Fibroblast of skin of right quadriceps (primary cell): Measurements from ENCODE around the gene PRKCA.

Experiments
- DNase-seq: peaks from one replicate; pipeline ENCODE4 v3.0.0-alpha.2; 2013

The PRKCA gene

DNA sequence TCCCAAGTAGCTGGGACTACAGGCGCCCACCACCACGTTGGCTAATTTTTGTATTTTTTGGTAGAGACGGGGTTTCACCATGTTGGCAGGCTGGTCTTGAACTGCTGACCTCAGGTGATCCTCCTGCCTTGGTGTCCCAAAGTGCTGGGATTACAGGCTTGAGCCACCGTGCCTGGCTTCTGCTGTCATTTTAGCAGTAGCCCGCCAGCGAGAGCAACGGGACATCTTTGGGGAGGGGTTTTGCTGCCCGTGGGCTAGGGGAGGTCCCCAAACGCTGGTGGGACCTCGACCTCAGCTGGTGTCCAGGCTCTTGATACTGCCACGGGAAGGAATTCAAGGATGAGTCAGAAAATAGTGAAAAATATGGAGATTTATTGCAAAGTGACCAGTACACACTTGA is 424.4 kb downstream of the PRKCA start:
- no peak for DNase-seq

DNA sequence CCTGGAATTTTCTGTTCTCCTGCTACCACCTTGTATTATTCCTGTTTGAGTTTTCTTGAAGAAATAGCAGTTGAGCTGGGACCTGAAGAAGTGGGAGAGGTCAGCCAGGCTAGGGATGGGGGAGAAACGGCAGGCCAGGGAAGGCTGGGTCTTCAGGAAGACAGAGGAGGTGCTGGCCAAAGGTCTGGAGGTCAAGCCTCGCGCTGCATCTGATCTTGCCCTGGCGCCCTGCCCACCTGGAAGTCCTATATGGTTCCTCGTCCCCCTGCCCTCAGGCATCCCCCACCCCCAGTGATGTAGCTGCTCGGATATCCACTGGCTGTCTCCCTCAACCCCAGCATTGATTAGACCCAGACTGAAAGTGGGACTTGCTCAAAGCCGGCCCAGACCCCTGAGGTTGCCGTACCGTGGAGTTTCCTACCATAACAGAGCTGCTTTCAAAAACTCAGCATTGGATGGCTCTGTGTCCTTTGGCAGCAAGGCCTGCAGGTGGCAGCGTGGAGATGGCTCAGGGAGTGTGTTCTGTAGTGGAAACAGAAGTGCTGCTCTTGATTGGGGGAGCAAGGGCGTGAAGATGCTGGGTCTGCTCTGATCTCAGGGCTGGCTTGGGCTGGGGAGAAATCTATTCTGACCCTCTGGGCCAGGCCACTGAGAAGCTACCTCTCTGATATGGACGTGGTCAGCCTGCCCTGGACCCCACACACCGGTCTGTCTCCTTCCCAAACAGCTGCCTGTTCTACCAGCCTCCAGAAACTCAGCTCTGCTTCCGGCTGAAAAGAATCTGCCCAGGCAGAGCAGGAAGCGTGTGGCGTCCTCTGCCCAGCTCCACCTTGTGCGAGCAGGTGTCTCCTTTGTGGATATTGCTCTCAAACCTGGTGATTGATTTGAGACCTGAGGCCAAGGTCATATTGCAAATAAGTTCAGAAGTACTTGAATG is 425.5 kb downstream of the PRKCA start:
- peak; percentile 41 for DNase-seq

DNA sequence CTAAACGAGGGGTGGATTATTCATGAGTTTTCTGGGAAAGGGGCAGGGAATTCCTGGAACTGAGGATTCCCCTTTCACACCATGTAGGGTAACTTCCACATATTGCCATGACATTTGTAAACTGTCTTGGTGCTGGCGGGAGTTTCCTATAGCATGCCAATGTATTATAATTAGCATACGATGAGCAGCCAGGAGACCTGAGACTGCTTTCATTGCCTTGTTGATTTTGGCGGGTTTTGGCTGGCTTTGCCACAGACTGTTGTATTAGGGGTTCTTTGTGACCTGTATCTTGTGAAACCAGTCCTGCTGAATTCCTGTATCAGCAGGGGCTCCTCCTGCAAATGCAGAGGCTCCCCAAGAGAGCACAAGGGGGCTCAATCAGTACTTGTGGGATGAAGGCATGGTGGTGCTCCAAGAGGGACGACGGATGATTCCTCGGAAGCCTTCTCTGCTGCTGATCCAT is 428.1 kb downstream of the PRKCA start:
- peak; percentile 19 for DNase-seq

DNA sequence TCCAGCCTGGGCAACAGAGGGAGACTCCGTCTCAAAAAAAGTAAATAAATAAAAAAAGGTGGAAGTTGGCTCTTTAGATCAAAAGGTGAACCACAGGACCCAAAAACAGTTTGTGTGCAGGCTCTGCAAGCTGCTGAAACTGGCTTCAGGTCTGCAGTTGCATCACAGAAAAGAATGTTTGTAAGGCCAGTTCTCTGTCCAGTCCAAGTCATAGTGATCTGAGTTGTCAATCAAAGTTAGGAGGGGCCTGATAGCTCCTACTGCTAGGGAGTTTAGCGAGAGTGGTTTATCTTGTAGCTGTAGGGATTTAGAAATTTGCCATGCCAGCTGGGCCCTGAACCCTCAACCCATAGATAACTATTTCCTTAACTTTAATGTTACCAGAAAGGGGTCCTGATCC is 431.3 kb downstream of the PRKCA start:
- no peak for DNase-seq

DNA sequence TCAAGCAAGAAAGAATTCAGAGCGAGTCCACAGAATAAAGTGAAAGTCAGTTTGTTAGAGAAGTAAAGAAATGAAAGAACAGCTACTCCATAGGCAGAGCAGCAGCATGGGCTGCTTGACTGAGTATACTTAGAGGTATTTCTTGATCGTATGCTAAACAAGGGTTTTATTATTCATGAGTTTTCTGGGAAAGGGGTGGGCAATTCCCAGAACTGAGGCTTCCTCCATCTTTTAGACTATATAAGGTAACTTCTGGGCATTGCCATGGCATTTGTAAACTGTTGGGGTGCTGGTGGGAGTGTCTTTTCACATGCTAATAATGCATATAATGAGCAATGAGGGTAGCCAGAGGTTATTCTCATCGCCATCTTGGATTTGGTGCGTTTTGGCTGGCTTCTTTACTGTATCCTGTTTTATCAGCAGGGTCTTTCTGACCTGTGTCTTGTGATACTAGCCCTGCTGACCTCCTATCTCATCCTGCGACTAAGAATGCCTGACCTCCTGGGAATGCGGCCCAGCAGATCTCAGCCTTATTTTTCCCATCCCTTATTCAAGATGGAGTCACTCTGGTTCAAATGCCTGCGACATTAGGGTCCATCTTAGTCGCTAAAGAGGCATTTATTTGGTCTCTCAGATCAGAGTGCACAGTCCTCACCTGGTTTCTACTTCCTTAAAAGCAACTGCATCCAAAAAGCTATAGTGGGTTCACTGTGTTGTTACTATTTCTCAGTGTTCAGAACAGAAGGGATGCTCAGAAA is 432.0 kb downstream of the PRKCA start:
- peak; percentile 20 for DNase-seq

DNA sequence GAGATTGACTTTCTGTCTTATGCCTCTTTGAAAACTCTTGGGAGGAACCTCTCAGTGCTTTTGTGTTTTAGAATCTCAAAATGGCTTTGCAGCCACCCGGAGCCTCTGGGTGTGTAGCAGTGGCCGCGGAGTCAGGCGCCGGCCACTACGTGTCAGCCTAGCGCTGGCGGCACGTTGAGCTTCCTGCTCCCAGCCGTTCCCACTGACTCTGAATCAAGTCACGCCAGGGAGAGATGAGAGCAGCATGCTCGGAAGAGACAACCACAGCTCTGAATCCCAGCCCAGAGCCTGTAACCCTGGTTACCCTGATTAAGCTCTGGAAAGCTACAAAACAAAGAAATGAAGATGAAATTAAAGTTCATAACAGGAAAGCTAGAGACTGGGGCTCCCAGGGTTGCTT is 435.1 kb downstream of the PRKCA start:
- peak; percentile 40 for DNase-seq

DNA sequence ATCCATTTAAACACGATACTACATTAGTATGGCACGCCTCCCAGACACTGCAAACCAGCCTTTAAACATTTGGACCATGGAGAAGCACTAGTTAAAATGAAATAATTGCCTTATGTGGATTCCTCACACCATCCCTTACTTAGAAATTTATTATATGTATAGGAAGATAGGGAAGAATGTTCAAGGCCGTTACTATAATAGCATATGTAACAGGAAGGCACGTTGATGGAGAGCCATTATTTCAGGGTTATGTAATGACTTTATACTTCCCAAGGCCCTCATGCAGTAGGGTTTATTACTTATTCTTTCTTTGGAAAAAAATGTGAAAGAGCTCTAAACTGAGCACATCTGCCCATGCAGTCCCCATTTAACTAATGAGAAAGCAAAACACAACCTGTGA is 435.9 kb downstream of the PRKCA start:
- no peak for DNase-seq

DNA sequence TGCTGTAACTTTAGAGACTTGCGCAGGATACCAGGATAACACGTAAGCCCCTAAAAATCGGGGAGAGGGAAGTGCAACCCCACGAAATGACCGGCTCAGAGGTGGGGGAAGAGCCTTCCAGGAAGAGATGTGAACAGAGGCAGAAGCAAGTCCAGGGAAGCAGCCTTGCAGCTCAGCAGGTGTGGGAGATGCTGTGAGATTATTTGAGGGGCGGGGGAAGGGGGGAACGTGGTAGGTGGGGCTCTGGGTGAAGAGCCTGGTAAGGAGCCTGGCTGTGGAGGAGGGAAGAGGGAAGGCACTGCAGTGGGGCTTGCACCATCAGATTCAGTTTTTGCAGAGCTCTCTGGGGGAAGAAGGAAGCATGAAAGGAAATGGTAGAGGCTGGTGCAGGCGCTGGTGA is 437.1 kb downstream of the PRKCA start:
- no peak for DNase-seq

DNA sequence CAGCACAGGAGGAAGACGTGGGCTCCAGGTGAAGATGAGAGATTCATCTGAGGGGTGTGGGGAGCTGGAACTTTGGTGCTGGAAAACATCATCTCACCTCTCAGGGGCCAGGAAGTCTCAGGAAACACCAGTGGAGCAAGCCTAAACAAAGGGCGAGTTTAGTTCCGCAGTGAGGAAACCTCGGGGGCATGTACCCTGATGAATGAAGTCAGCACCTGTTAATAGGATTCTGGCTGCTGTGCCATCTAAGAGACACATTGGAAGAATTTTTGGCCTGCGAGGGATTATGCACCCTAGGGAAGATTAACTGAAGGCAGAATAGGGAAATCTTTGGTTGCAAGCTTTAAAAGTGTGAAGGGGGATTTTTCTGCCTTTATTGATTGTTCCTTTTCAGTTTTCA is 437.8 kb downstream of the PRKCA start:
- DNase-seq, result no peak

DNA sequence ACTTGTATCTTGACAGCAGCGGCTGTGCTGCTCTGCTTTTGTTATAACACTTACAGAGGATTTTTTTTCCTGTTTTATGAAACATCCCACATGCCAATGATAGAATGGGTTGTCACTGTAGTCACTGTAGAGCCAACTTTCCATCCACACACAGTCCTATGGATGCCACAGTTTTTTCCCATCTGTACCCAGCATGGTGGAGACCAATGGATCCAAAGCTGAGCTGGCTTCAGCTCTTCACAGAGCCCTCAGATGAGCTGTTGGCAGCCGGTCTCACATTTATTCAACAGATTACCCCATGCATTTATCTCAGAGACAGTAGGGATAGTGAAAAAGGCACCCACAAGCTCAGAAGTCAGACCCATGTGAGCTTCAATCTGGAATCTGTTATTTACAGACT is 441.1 kb downstream of the PRKCA start:
- no peak for DNase-seq

DNA sequence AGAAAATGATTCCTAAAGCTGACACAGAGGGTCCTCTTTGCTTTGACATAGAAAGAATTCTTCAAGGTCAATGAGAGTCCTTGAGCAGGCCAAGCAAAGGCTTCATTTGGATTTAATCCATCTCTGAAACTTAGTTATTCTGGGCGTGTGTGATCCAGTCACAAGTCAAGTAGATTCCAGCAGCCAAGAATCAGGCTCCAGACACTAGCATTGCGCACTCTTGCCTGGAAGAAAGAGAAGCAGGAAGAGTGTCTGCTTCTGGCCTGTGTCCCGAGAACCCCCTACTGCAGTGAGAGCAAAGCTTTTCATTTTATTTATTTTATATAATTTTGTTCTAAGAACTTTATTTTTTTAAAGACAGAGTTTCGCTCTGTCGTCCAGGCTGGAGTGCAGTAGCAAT is 444.3 kb downstream of the PRKCA start:
- DNase-seq, result no peak

DNA sequence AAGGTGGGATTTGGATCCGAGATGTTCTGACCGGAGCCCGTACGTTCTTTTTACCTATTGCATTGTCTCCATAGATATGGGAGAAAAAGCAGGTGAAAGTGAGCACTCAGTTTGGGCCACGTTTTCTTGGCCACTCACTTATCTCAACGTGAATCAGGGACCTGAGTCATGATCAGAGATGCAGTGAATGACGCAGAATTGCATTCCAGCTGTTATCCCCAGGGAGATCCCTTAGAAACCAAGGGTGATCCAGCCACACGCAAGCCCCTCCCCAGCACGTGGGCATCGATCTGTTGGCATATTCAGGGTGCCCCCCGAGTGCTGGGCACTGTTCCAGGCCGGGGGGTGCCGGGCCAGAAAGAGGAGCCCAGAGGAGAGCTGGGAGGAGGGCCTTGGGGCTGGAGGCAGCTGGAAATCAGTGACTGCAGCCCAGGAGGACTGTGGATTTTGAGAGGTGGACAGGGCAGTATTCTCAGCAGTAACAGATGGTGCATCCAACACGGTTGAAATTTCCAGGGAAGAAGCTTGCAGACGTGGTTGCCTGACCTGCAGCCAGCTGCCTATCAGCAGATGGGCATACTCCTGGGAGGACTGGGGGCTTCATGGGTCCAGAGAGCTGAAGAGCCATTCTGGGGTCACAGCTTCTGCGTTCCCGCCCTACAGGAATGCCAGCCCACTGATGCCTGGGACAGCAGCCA is 445.3 kb downstream of the PRKCA start:
- DNase-seq, result peak; percentile 68

DNA sequence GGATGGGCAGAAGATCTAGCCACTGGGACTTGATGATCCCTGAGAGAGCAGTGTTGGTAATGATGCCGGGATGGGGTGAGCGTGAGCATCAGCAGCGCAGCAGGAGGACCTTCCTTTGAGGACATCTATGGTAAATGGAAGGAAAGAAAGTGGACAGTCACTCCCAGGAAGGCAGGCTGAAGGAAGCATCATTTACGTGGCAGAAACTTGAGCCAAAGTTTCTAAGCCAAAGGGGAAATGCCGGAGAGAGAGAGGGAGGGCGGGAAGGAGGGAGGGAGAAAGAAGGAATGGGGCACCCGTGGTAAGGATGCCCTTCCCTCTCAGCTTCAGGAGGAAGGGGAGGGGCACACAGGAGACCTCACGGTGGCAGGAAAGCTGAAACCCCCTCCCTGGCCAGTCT is 446.2 kb downstream of the PRKCA start:
- no peak for DNase-seq

DNA sequence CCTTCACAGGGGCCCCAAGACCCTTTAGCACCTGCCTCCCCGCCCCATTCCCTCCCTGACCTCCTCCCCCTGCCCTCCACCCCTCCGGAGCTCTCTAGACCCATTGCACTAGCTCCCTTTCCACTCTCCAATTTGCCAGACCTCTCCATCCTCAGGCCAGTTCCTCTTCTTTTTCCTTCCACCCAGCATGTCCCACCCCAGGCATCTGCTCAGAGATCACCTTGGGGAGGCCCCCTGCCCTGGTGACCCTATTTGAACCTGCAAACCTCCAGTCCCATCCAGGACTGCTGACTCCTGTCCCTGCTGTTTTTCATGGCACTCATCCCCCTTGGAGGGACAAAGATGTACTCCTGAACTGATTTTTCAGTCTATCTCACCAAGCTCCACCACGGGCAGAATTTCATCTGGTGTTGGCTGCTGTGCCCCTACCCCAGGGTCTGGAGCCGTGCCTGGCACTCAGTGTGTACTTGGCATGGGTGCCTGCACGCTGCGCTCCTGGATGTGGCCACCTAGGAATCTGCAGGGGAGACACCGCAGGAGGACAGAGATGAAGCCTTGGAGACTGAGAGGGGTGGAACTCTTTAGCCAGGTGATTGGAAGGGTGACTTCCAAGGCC is 446.9 kb downstream of the PRKCA start:
- no peak for DNase-seq

DNA sequence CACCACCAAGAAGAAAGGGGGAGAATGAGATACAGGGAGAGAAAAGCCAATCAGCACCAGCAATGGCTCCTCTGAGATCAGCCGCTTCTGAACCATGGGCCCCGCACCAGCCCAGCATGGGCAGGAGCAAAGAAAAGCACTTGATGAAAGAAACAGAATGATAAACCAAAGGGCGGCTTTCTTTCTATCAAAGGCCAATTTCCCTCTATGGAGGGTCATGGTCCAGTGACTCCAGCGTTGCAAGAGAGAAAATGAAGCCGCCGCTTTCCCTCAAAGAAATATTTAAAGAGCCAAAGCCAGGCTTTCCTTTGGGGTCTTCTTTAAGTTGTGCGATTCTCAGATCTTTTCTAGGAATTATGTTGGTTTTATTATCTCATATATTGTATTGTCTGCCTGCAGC is 447.7 kb downstream of the PRKCA start:
- DNase-seq, result no peak

DNA sequence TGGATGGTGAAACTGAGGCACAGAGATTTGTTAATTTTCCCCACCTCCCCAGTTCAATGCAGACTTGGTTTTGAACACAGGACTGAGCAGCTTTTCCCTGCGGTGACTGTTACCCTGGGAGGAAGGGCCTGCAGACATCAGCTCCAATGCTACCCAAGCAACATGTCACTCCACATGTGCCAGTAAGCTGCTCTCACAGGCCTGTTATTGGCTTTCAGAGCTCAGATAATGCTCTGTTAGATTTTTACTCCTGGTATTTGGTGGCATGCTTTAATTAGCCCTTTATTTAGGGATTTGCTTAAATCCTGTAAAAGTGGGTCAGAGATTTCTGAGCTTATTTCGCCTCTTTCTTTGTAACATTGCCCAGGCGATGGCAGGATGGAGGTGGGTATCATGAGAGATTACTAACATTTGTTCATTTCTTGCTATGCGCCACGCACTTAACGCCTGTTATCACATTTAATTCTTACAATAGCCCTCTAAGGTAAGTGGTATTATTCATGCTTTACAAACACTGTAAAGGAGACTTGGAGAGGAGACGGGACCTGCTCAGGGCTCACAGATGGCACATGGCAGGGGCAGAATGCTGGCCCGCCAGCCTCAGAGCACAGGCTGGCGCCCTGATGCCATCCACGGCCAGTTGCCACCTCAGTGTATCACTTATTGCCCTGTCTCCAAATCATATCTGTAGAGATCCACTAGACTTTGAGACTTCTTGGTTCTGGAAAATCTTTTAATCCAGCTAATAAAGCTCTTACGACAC is 448.5 kb downstream of the PRKCA start:
- DNase-seq, result no peak

DNA sequence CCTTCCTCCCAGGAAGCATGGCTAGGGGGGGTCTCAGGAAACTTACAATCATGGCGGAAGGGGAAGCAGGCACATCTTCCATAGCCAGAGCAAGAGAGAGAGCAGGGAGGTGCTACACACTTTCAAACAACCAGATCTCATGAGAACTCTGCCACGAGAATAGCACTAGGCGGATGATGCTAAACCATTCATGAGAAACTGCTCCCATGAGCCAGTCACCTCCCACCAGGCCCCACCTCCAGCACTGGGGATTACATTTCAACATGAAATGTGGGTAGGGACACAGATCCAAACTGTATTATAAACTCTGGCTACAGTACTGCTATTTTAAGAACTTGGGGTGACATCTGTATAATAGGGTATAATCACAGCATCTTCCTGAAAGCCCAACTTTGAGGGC is 449.4 kb downstream of the PRKCA start:
- DNase-seq, result no peak

DNA sequence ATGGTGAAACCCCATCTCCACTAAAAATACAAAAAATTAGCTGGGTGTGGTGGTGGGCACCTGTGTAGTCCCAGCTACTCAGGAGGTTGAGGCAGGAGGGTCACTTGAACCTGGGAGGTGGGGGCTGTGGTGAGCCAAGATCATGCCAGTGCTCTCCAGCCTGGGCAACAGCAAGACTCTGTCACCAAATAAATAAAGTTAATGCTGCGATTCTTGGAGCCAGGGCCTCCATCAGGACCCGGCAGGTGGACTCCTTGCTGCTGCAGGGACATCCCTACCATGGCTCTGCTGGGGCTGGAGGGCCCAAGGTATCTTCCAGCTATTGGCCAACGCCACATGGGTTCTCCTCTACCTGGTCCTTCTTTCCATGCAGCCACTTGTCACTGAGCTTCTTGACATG is 450.0 kb downstream of the PRKCA start:
- no peak for DNase-seq

DNA sequence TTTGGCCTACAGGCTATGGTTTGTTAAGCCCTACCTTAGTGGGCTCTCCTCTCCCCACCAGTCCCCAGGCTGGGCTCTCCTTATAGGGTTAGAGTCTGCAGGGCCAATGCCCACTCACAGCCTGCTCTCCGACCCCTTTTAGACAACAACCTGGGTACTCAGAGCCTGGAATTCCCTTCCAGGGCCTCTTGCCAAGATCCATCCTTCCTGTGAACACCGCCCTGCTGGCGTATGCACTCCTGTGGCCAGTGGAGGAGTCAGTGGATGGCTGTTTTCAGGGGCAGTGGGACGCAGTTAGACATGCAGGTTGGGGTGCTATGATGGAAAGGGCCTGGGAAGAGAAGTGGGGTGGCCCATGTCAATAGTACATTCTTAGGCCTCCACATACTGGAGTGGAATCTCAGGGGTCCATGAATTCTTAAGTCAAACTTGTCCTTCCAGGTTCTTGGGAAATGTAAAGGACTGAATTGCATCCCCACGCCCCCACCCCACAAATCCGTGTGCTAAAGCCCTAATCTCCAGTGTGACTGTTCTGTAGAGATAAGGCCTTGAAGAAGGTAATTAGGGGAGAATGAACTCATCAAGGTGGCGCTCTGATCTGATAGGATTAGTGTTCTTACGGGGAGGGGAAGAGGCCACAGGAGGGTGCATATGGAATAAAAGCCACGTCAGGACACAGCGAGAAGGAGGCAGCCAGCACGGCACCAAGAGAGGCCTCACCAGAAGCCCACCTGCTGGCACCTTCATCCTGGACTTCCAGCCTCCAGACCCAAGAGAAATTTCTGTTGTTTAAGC is 450.9 kb downstream of the PRKCA start:
- no peak for DNase-seq

DNA sequence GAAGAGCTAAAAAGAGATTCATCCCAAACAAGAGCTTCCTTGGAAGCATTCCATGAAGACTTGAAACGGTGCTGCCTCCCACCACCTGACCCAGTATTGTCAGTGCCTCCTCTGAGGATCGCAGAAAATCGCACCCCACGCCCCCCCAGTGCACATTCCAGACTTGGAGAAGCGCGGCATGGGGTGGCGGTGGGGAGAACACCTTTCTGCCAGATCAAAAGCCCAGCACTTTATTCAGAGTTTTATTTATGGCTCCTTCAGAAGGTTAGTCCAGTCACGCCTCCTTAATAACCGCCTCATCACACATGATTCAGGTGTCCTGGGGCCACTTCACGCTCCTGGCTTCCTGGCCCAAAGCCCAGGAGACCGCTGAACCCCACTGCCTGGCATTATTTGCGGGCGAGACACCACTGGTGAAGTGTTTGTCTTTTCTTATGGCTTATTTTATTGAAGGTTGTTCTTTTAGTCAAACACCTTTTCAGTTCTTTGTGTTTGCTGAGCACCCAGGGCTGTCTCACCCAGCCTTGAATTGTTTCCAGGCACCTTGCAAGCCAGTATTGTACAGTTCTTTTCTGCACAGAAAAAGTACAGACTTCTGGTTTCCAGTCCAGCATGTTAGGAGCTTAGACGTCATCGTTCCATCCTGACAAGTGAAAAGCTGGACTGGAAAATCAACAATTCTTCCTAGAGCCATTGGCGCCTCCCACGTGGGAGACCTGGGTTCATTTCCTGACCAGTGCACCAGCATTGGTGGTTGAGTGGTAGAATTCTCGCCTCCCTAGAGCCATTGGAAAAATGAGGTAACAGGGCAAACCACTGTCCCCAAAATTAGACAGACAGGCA is 452.9 kb downstream of the PRKCA start:
- no peak for DNase-seq

DNA sequence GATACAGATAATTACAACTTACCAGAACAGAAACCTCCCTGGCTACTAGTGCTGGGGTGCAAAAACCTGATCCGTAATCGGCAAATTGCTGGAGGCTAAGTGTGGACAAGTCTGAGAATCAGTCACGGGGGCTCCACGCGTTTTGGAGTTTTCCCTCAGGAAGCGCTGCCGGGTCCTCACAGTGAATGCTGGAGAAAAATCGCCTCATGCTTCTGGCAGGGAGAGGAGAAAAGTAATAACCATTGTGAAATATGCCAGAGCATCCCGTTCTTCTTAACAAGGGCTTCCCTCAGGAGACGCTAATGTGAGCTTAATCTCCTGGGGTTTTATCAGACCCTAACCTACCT is 453.5 kb downstream of the PRKCA start:
- DNase-seq, result no peak
